ENCODE results near the gene ACTN3. TPM values are rescaled to one million over a fixed set of nuclear protein-coding genes. Genes with fewer than 3 reads are reported as not detected.
"Not testable (repeated sequence)": the region's sequence is repeated elsewhere in the genome, so short reads cannot be mapped to it uniquely, and the experiment has no call there.

The ACTN3 gene
- total RNA-seq, 6 experiments from 2014 or later = not detected

DNA sequence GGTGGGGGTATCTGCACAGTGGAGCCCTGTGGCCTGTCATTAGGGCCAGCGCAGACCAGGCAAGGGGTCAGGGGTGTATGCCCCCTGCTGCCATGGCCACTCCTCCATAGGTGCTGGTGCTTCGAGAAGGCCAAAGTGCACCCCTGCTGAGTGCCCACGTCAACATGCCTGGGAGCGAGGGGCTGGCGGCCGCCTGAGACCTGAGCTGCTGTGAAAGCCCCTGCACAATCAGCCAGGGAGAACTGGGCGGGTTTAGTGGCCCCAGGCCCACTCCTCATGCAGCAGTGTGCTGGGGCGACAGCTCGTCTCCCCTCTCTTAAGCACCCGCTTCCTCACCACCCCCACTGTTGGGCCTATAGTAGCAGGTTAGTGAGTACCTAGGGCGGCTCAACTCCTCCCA, 14.9 kb upstream of the ACTN3 start:
- peaks cover 0 to 4% (median 0%) of the 10 kb centered on the region in 4 donors for H3K36me3 ChIP-seq
- H3K9me3 ChIP-seq = no peaks in the 10 kb centered on the region
- TF ChIP-seq, protein P1, sequence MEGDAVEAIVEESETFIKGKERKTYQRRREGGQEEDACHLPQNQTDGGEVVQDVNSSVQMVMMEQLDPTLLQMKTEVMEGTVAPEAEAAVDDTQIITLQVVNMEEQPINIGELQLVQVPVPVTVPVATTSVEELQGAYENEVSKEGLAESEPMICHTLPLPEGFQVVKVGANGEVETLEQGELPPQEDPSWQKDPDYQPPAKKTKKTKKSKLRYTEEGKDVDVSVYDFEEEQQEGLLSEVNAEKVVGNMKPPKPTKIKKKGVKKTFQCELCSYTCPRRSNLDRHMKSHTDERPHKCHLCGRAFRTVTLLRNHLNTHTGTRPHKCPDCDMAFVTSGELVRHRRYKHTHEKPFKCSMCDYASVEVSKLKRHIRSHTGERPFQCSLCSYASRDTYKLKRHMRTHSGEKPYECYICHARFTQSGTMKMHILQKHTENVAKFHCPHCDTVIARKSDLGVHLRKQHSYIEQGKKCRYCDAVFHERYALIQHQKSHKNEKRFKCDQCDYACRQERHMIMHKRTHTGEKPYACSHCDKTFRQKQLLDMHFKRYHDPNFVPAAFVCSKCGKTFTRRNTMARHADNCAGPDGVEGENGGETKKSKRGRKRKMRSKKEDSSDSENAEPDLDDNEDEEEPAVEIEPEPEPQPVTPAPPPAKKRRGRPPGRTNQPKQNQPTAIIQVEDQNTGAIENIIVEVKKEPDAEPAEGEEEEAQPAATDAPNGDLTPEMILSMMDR (IDR thresholded peaks at IDR 0.05) = no peak
- no peak for TF ChIP-seq POLR2A (IDR thresholded peaks at IDR 0.05)
- no peak overlapping the region for H3K4me3 ChIP-seq
- peak in 1 of 4 donors; percentile 15 for ATAC-seq
- DNase-seq = no peak
- no peaks in the 10 kb centered on the region for H3K27me3 ChIP-seq
- intact Hi-C loops (cut with DNase I) = no loop called here
- no peak overlapping the region for H3K27ac ChIP-seq
- no CpG with 5 or more reads among the region's 11 CpGs for WGBS (ENCODE audit: insufficient coverage, low coverage, low lambda C conversion rate, missing lambda C conversion rate)
- no peaks in the 10 kb centered on the region for H3K4me1 ChIP-seq

GRCh38 chr11:66532784-66533183, 13.9 kb upstream of the ACTN3 start:
- 83% methylated on average over 6 of the region's 6 CpGs for WGBS (ENCODE audit: insufficient coverage, low coverage, low lambda C conversion rate, missing lambda C conversion rate)
- TF ChIP-seq POLR2A (IDR thresholded peaks at IDR 0.05) = no peak
- TF ChIP-seq, protein P1 (IDR thresholded peaks at IDR 0.05) = no peak
- H3K27me3 ChIP-seq = no peaks in the 10 kb centered on the region
- no peak for DNase-seq
- H3K27ac ChIP-seq = no peak overlapping the region
- no peak for ATAC-seq
- no peak overlapping the region for H3K4me3 ChIP-seq
- intact Hi-C loops (cut with DNase I) = no loop called here
- H3K9me3 ChIP-seq = no peaks in the 10 kb centered on the region
- no peaks in the 10 kb centered on the region for H3K4me1 ChIP-seq
- peaks cover 0 to 4% (median 0%) of the 10 kb centered on the region in 4 donors for H3K36me3 ChIP-seq

GRCh38 chr11:66539170-66539869, 7.4 kb upstream of the ACTN3 start:
- no peak for DNase-seq
- Histone ChIP-seq H3K4me1 (peaks cover 0 to under 1% (median 0%) of the 10 kb centered on the region in 4 donors), H3K4me3 (no peak overlapping the region), H3K9me3 (no peaks in the 10 kb centered on the region), H3K27me3 (no peaks in the 10 kb centered on the region), H3K36me3 (peaks cover 0 to 4% (median 0%) of the 10 kb centered on the region in 4 donors), H3K27ac (no peak overlapping the region)
- 86% methylated on average over 5 of the region's 16 CpGs for WGBS (ENCODE audit: insufficient coverage, low coverage, low lambda C conversion rate, missing lambda C conversion rate)
- ATAC-seq = no peak
- TF ChIP-seq, protein P1 (IDR thresholded peaks at IDR 0.05) = no peak
- TF ChIP-seq POLR2A (IDR thresholded peaks at IDR 0.05) = no peak
- intact Hi-C loops (cut with DNase I) = no loop called here

DNA sequence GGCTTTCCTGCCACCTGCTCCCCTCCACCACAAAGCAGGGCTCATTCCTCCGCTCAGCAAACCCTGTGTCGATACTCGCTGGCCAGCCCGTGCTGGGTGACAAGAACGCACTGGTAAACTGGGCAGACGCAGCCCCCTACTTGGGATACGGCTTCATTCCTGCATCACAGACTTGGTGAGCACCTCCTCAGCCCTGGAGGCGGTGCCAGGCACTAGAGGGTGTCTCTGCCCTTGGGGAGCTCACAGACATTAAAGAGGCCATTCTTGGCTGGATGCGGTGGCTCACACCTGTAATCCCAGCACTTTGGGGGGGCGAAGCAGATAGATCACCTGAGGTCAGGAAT, 6.9 kb upstream of the ACTN3 start:
- TF ChIP-seq, protein P1 (IDR thresholded peaks at IDR 0.05) = no peak
- TF ChIP-seq POLR2A (IDR thresholded peaks at IDR 0.05) = no peak
- DNase-seq (no peak), ATAC-seq (no peak)
- Histone ChIP-seq H3K4me3 (no peak overlapping the region), H3K27ac (no peak overlapping the region), H3K9me3 (no peaks in the 10 kb centered on the region), H3K4me1 (peaks cover 0 to 4% (median 0%) of the 10 kb centered on the region in 4 donors), H3K36me3 (peaks cover 0 to 4% (median 0%) of the 10 kb centered on the region in 4 donors), H3K27me3 (no peaks in the 10 kb centered on the region)
- intact Hi-C loops (cut with DNase I) = no loop called here
- WGBS (ENCODE audit: insufficient coverage, low coverage, low lambda C conversion rate, missing lambda C conversion rate) = 90% methylated on average over 2 of the region's 10 CpGs

GRCh38 chr11:66540598-66540997, 6.1 kb upstream of the ACTN3 start:
- intact Hi-C loops (cut with DNase I) = not testable (repeated sequence)

More at GRCh38 chr11:66540598-66540997, 6.1 kb upstream of the ACTN3 start:
- not testable (repeated sequence) for H3K36me3 ChIP-seq, H3K27ac ChIP-seq, H3K27me3 ChIP-seq, H3K4me1 ChIP-seq, H3K4me3 ChIP-seq, H3K9me3 ChIP-seq
- peak in 1 of 3 donors; percentile 65 for DNase-seq
- 51% methylated on average over 8 of the region's 8 CpGs for WGBS (ENCODE audit: insufficient coverage, low coverage, low lambda C conversion rate, missing lambda C conversion rate)
- ATAC-seq = peak in 3 of 4 donors; percentile 47 to 76 (median 60)
